Rectal smooth muscle tissue (tissue), 1 donor: ENCODE results near the gene SMCO4.

ENCODE experiments used
- H3K27ac ChIP-seq: one replicate; pipeline ENCODE4 v1.7.0; 2013; ENCODE audit warnings: low read depth, low read length, inconsistent platforms
- H3K27me3 ChIP-seq: one replicate; pipeline ENCODE4 v1.7.0; 2013; ENCODE audit warnings: low read length; ENCODE audit not compliant: control insufficient read depth, insufficient read depth
- H3K36me3 ChIP-seq: one replicate; pipeline ENCODE4 v1.7.0; 2013; ENCODE audit warnings: low read length; ENCODE audit not compliant: control insufficient read depth, insufficient read depth
- H3K4me1 ChIP-seq: one replicate; pipeline ENCODE4 v1.7.0; 2013; ENCODE audit warnings: low read length; ENCODE audit not compliant: control insufficient read depth, insufficient read depth
- H3K4me3 ChIP-seq: one replicate; pipeline ENCODE4 v1.7.0; 2013; ENCODE audit warnings: low read length
- H3K9ac ChIP-seq: one replicate; pipeline ENCODE4 v1.7.0; 2013; ENCODE audit warnings: low read length

The SMCO4 gene

DNA sequence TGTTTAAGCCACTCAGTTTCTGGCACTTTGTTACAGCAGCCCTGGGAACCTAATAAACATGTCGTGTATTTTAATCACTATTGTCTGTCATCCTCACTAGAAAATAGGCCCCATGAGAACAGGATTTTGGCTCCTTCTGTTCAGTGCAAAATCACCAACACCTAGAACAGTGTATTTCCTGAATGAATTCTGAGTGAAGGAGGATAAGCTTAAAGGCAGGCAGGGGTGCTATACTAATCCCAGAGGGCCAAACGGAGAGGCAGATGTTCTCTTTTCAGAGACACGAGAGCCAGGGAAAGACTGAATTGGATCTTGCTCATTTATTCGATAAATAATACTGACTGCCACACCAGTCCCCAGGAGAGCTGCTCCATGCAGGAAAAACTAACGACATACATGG lies 10.4 kb downstream of the SMCO4 start:
- H3K4me3 ChIP-seq = no peak overlapping the region
- no peak overlapping the region for H3K9ac ChIP-seq
- H3K36me3 ChIP-seq = no peaks in the 10 kb centered on the region
- H3K4me1 ChIP-seq = no peaks in the 10 kb centered on the region
- no peak overlapping the region for H3K27ac ChIP-seq
- H3K27me3 ChIP-seq = no peaks in the 10 kb centered on the region

DNA sequence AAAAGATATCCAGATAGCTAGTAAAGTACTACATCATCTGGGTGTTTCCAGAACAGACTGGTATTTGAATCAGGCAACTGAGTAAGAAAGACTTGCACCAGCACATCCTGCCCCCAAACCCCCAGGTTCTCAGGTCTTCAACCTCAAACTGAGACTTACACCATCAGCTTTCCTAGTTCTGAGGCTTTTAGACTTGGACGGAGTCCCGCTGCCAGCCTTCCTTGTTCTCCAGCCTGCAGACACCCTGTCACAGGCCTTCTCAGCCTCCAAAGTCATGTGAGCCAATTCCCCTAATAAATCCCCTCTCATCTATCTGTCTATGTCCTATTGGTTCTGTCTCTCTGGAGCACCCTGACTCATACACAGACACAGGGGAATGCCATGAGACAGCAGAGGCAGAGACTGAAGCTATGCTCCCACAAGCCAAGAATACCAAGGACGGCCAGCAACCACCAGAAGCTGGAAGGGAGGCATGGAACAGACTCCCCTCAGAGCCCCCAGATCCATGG lies 10.9 kb downstream of the SMCO4 start:
- H3K4me3 ChIP-seq = no peak overlapping the region
- no peak overlapping the region for H3K27ac ChIP-seq
- H3K9ac ChIP-seq = no peak overlapping the region
- no peaks in the 10 kb centered on the region for H3K4me1 ChIP-seq
- H3K36me3 ChIP-seq = no peaks in the 10 kb centered on the region
- H3K27me3 ChIP-seq = no peaks in the 10 kb centered on the region

DNA sequence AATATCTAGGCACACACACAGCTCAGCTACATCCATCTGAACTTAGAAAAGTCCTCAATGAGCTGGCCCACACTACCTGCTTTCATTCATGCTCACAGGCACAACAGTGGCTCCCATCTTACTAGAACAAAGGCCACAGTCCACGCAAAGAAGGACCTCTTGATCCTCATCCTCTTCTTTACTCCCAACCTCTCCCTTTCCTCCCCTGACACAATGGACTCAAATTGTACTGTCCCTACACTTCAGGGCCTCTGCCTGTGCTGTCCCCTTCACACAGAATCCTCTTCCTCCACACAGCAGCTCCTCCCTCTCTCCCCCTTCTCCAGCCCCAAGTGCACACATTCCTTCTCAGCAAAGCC lies 12.7 kb downstream of the SMCO4 start:
- no peak overlapping the region for H3K9ac ChIP-seq
- no peaks in the 10 kb centered on the region for H3K4me1 ChIP-seq
- no peaks in the 10 kb centered on the region for H3K36me3 ChIP-seq
- no peaks in the 10 kb centered on the region for H3K27me3 ChIP-seq
- no peak overlapping the region for H3K27ac ChIP-seq
- no peak overlapping the region for H3K4me3 ChIP-seq

DNA sequence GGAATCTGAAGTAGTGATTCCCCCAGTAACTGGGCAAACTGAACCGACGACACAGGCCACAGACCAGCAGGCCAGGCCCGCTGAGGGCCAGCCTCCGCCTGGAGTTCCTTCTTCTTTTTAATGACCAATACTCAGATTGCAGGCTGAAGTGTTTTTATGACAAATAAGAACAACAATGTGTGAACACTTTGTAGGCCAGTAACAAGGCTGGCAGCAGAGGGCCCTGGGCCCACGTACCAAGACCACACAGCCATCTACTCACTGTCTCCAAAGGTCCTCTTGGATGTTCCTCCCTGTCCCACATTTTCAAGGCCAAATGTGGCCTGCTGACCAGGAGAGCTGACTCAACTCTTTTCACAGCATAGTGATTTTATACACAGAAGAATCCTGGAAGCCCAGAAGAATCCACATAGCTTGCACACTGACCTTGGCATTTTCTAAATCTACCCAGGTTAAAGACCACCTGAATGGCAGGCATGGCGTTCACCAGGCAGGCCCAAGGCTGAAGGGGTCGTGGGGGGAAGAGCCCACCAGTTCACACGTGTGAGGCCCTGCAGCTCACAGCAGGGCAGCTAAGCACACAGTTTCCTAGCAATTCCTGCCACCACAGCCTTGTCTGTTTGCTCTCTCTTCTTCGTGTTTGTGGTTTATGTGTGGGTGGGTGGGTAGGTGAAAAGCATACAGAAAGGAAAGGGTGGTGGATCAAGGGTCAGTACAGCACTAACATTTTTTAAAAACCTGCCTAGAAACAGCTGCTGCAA lies 13.3 kb downstream of the SMCO4 start:
- Histone ChIP-seq H3K36me3 (no peaks in the 10 kb centered on the region), H3K27ac (no peak overlapping the region), H3K9ac (no peak overlapping the region), H3K27me3 (no peaks in the 10 kb centered on the region), H3K4me3 (no peak overlapping the region), H3K4me1 (no peaks in the 10 kb centered on the region)

DNA sequence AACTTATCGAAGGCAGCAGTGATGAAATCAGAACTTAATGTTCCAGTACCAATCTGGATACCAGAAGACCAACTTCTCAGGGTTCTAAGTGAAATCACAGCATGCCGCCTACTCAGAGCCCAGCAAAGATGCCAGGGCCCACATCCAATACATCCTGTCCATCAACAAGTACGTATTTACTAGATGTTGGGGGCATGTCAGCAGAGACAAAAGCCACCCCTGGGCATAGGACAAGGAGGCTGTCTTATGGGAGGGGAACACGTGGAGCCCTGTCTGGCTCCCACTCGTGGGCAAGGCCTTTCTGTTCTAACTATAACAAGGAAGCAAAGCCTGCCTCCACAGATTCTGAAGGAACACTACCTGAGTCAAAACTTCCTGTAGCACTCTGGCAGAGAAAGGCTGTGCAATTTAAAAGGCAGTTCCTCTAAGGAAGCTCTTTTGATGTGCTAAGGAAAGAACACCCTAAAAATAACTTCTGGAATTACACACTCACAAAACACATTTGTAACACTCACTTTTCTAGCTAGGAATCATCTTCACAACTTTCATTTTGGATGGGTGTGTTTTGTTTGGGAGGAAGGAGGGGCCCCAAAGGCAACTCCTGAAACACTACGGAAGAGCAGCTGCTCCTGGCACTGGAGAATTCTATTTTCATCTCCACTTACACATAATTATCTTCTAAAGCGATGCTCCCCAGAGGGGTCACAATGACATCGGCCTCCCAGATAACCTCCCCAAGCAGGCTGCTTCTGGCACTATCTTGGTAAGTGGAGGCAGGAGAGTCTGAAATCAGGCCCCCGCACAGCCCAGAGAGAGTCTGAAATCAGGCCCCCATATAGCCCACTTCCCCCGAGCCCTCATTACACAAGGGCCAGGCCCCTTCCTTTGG lies 14.2 kb downstream of the SMCO4 start:
- Histone ChIP-seq H3K27me3 (no peaks in the 10 kb centered on the region), H3K4me1 (no peaks in the 10 kb centered on the region), H3K4me3 (no peak overlapping the region), H3K27ac (no peak overlapping the region), H3K9ac (no peak overlapping the region), H3K36me3 (no peaks in the 10 kb centered on the region)

DNA sequence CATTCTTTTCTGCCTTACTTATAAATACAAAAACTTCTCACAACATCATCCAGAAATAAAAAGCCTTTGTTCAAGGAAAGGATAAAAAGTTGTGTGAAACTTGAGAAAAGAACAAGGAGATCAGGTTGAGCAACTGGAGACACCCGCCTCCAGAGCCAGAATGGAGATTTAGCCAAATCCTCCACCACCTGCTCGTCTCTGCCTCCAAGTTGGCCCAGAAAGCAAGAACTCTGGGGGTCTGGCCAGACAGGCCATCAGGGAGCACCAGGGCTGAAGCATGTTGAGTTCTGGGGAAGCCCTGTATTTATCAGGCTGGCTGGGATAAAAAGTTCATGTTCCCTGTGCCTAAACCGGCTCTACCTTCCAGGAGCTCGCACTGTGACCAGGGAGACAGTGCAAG lies 14.9 kb downstream of the SMCO4 start:
- Histone ChIP-seq H3K27me3 (no peaks in the 10 kb centered on the region), H3K4me1 (no peaks in the 10 kb centered on the region), H3K36me3 (no peaks in the 10 kb centered on the region), H3K4me3 (no peak overlapping the region), H3K9ac (no peak overlapping the region), H3K27ac (no peak overlapping the region)

DNA sequence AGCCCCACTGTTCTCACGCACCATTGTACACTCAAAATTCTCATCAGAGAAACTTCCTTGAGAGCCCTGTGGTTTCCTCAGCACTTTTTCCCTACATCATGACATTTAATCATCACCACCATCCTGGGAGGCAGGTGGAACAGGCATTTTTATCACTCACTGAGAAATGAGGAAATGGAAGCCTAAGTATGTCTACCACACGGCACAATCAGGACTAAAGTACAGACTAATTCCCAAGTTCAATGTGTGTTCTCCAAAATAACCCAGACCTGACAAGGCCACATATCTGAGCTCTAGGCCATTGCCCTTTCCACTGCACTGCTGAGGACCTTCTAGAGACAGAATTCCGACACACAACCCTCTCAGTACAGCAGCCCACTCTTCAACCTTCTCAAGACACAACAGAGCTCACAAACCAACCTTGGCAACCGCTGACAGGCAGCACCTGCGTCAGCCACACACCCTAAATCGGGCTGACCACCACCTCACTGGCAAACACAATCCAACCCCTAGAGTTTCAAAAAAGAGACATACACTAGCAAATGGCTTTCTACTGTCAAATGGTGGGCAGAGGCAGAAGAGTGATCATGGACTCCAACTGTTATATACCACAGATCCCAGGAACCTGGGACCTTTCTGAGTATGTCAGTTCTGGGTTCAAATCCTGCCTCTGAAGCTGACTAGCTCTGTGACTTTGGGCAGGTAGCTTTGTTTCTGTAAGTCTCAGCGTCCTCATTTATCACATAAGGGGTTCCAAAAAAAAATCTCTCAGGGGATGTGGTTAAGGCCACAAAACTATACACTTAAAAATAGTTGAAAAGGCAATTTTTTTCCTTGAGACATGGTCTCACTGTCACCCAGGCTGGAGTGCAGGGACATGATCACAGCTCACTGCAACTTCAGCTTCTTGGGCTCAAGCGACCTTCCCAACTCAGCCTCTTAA lies 16.3 kb downstream of the SMCO4 start:
- Histone ChIP-seq H3K4me1 (no peaks in the 10 kb centered on the region), H3K36me3 (no peaks in the 10 kb centered on the region), H3K27me3 (no peaks in the 10 kb centered on the region), H3K9ac (no peak overlapping the region), H3K4me3 (no peak overlapping the region), H3K27ac (no peak overlapping the region)

DNA sequence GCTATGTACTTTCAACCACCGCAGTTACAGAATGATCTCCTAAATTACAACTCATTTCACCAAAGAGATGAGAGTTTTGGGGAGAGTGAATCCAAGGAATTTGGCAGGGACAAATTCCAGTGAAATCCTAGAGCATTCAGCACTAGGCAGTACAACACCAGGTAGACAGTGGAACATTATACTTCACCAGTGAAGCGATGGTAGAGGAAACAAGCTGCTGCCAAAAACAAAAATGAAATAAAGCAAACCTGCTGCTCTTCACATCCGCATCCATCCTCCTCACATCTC lies 16.9 kb downstream of the SMCO4 start:
- Histone ChIP-seq H3K36me3 (no peaks in the 10 kb centered on the region), H3K4me3 (no peak overlapping the region), H3K27me3 (no peaks in the 10 kb centered on the region), H3K4me1 (no peaks in the 10 kb centered on the region), H3K27ac (no peak overlapping the region), H3K9ac (no peak overlapping the region)

DNA sequence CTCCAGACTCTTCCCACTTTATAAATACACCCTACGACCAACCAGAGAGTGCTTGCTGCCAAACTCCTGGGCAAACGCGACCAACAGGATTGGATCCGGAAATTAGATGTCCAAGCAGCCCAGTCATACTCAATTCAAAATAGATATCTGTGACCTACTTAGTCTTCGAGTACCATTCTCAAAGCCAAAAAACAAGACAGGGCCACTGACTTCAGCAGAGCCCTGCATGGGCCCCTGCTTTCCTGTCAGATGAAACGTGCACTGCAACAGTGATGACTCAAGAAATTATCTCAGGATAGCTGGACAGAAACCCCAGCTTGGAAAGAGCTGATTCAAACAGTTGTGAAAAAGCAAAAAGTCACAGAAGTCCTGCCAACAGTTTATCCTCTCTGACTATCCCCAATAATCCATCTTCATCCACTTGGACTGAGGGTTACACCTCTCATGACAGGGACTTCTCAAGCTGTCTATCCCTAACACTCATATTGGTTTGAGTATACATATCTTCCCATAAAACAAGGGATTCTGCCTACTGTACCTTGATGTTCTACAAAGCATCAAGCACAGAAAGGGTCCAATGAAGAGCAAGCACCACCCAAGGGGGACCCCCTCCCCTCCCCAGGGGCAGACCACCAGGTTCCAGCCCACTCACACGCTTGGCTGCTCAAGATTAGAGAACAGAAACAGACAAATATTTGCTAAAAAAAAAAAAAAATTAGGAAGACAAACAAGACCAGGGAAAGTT lies 17.4 kb downstream of the SMCO4 start:
- H3K9ac ChIP-seq = no peak overlapping the region
- H3K27ac ChIP-seq = no peak overlapping the region
- no peaks in the 10 kb centered on the region for H3K4me1 ChIP-seq
- no peak overlapping the region for H3K4me3 ChIP-seq
- H3K27me3 ChIP-seq = no peaks in the 10 kb centered on the region
- H3K36me3 ChIP-seq = no peaks in the 10 kb centered on the region

DNA sequence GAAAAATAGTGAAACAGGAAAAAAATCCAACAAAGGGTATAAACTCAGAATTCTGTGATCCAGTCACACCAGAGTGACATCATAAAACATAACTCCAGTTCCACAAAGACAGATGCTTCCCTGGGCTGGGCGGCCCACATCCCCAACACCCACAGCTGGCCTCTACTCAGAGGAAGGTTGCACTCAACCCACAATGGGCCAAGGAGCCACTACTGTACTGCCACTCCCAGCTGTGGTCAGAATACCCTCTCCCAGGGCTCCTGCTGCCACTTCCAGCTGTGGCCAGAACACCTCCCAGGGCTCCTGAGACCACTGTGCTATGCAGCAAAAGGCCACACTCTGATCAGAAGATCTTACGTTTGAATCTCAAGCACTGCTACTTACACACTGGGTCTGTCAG lies 18.3 kb downstream of the SMCO4 start:
- H3K4me1 ChIP-seq = no peaks in the 10 kb centered on the region
- H3K36me3 ChIP-seq = no peaks in the 10 kb centered on the region
- H3K27me3 ChIP-seq = no peaks in the 10 kb centered on the region
- H3K9ac ChIP-seq = no peak overlapping the region
- H3K4me3 ChIP-seq = no peak overlapping the region
- no peak overlapping the region for H3K27ac ChIP-seq

DNA sequence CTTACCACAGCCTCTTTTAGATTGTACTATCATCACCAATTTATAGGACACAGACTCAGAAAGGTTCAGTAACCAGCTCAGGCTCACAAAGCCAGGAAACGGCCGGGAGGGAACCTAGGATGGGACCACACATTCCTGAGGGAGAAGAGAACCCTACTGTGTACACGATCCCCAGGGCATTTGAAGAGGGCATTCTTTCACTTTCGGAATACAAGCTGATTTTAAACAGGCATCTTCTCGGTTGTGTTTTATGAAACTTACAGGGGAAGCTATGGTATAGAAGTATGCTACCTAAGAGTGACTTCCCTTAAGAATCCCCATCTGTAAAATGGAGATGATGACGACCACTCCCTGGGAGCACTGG lies 19.0 kb downstream of the SMCO4 start:
- Histone ChIP-seq H3K27me3 (no peaks in the 10 kb centered on the region), H3K27ac (no peak overlapping the region), H3K4me3 (no peak overlapping the region), H3K9ac (no peak overlapping the region), H3K4me1 (no peaks in the 10 kb centered on the region), H3K36me3 (no peaks in the 10 kb centered on the region)
